ENCODE data around the gene HS3ST4. TPM values are rescaled to one million over a fixed set of nuclear protein-coding genes. Genes with fewer than 3 reads are reported as not detected.

Gene HS3ST4
- total and polyA plus RNA-seq, 2 donors (not counting 3 experiments of a cell fraction or from before 2014, with no cell fraction given): not detected

GRCh38 chr16:26070302-26071100 lies 378.7 kb downstream of the HS3ST4 start:
- H3K36me3 ChIP-seq (ENCODE audit: control insufficient read depth in 2 of 2, extremely low read depth in 1 of 2, insufficient read depth in 2 of 2, low read length in 2 of 2): no peaks in the 10 kb centered on the region
- no peak for TF ChIP-seq JUN (IDR thresholded peaks at IDR 0.05; ENCODE audit: borderline replicate concordance, insufficient read depth, insufficient read length, low read depth)
- no peak for TF ChIP-seq MYC (IDR thresholded peaks at IDR 0.05; ENCODE audit: low read depth, low read length)
- no peak for TF ChIP-seq FOS (IDR thresholded peaks at IDR 0.05; ENCODE audit: borderline replicate concordance, insufficient read depth, low read length)
- TF ChIP-seq EZH2 (IDR thresholded peaks at IDR 0.05; ENCODE audit: borderline replicate concordance, low read depth, low read length, severe bottlenecking): no peak
- H3K9ac ChIP-seq (replicated peaks; ENCODE audit: extremely low read depth, insufficient read depth, low read length): no peak overlapping the region
- no peaks in the 10 kb centered on the region for H3K9me3 ChIP-seq (replicated peaks; ENCODE audit: control insufficient read depth, insufficient read depth, low read length)
- no peaks in the 10 kb centered on the region for H3K79me2 ChIP-seq (ENCODE audit: control insufficient read depth, insufficient read depth, low read length)
- no peak overlapping the region for H2AFZ ChIP-seq (ENCODE audit: low read depth, low read length)
- no peak for DNase-seq (ENCODE audit: low read depth, low spot score)
- dilution Hi-C loops (cut with MboI; ENCODE audit: extremely low pct_ligation_motif_present, low sequenced_read_pairs): no loop called here
- no peaks in the 10 kb centered on the region for H3K27me3 ChIP-seq (ENCODE audit: control insufficient read depth in 2 of 2, insufficient read depth in 2 of 2, low read length in 2 of 2)
- H3K27ac ChIP-seq (ENCODE audit: insufficient read depth, low read depth, low read length): no peak overlapping the region
- H3K4me1 ChIP-seq (ENCODE audit: control insufficient read depth, extremely low read depth, insufficient read depth, low read length): no peaks in the 10 kb centered on the region
- BruUV-seq (replicated peaks): no TSS peak
- no peak overlapping the region for H3K4me2 ChIP-seq (ENCODE audit: insufficient read depth, low read length)
- ChIA-PET POLR2A (no interaction called here), CTCF (no interaction called here)
- H3K4me3 ChIP-seq (replicated peaks in 1 of 3; ENCODE audit: insufficient read depth in 1 of 3, low read depth in 1 of 3, low read length in 3 of 3): no peak overlapping the region
- no peak for FAIRE-seq
- intact Hi-C loops (cut with micrococcal nuclease): no loop called here
- H3K9me1 ChIP-seq (replicated peaks; ENCODE audit: control insufficient read depth, extremely low read depth, insufficient read depth, low read length): no peaks in the 10 kb centered on the region
- no peaks in the 10 kb centered on the region for H4K20me1 ChIP-seq (replicated peaks; ENCODE audit: control insufficient read depth, extremely low read depth, insufficient read depth, low read length)

GRCh38 chr16:26071101-26071866 lies 379.5 kb downstream of the HS3ST4 start:
- intact Hi-C loops (cut with micrococcal nuclease): no loop called here
- no peaks in the 10 kb centered on the region for H3K79me2 ChIP-seq (ENCODE audit: control insufficient read depth, insufficient read depth, low read length)
- no peaks in the 10 kb centered on the region for H4K20me1 ChIP-seq (replicated peaks; ENCODE audit: control insufficient read depth, extremely low read depth, insufficient read depth, low read length)
- no peaks in the 10 kb centered on the region for H3K4me1 ChIP-seq (ENCODE audit: control insufficient read depth, extremely low read depth, insufficient read depth, low read length)
- no peaks in the 10 kb centered on the region for H3K27me3 ChIP-seq (ENCODE audit: control insufficient read depth in 2 of 2, insufficient read depth in 2 of 2, low read length in 2 of 2)
- H3K36me3 ChIP-seq (ENCODE audit: control insufficient read depth in 2 of 2, extremely low read depth in 1 of 2, insufficient read depth in 2 of 2, low read length in 2 of 2): no peaks in the 10 kb centered on the region
- H3K9me3 ChIP-seq (replicated peaks; ENCODE audit: control insufficient read depth, insufficient read depth, low read length): no peaks in the 10 kb centered on the region
- ChIA-PET CTCF (no interaction called here), POLR2A (no interaction called here)
- no peak overlapping the region for H3K9ac ChIP-seq (replicated peaks; ENCODE audit: extremely low read depth, insufficient read depth, low read length)
- no peak overlapping the region for H3K27ac ChIP-seq (ENCODE audit: insufficient read depth, low read depth, low read length)
- H3K4me3 ChIP-seq (replicated peaks in 1 of 3; ENCODE audit: insufficient read depth in 1 of 3, low read depth in 1 of 3, low read length in 3 of 3): no peak overlapping the region
- BruUV-seq (replicated peaks): no TSS peak
- FAIRE-seq: no peak
- dilution Hi-C loops (cut with MboI; ENCODE audit: extremely low pct_ligation_motif_present, low sequenced_read_pairs): no loop called here
- H2AFZ ChIP-seq (ENCODE audit: low read depth, low read length): no peak overlapping the region
- no peak overlapping the region for H3K4me2 ChIP-seq (ENCODE audit: insufficient read depth, low read length)
- H3K9me1 ChIP-seq (replicated peaks; ENCODE audit: control insufficient read depth, extremely low read depth, insufficient read depth, low read length): no peaks in the 10 kb centered on the region
- no peak for DNase-seq (ENCODE audit: low read depth, low spot score)
- TF ChIP-seq GATA2 (IDR thresholded peaks at IDR 0.05; ENCODE audit: insufficient read depth, insufficient read length, low read depth, low read length): no peak
- no peak for TF ChIP-seq EZH2 (IDR thresholded peaks at IDR 0.05; ENCODE audit: borderline replicate concordance, low read depth, low read length, severe bottlenecking)
- no peak for TF ChIP-seq JUN (IDR thresholded peaks at IDR 0.05; ENCODE audit: borderline replicate concordance, insufficient read depth, insufficient read length, low read depth)
- no peak for TF ChIP-seq POLR2A (IDR thresholded peaks at IDR 0.05; ENCODE audit: low read depth, low read length)
- TF ChIP-seq CTCF (IDR thresholded peaks at IDR 0.05; ENCODE audit: extremely low read depth in 1 of 2, insufficient read depth in 1 of 2, low read depth in 1 of 2, low read length in 2 of 2): no peak
- TF ChIP-seq POLR2AphosphoS5 (IDR thresholded peaks at IDR 0.05; ENCODE audit: insufficient read depth, low read depth, low read length): no peak
- TF ChIP-seq FOS (IDR thresholded peaks at IDR 0.05; ENCODE audit: borderline replicate concordance, insufficient read depth, low read length): no peak

All from endothelial cell of umbilical vein (primary cell).